Hematopoietic multipotent progenitor cell (in vitro differentiated cells): Measurements from ENCODE around the gene FBXO9. TPM values are rescaled to one million over a fixed set of nuclear protein-coding genes. Genes with fewer than 3 reads are reported as not detected.
A peak's percentile ranks its signal among the peaks of the same experiment; 100 is the strongest.

Experiments used
- DNase-seq, 3 donors: peaks; one replicate each; pipeline ENCODE4 v3.0.0-alpha.2; 2011 to 2015; ENCODE audit warnings: low read depth in 2 of 3, low spot score in 2 of 3
- total RNA-seq: library from RNA; depleted of rRNA; stranded (reverse); fragments of >200 nt; gene quantifications from one replicate; pipeline ENCODE4 v1.2.3, GENCODE V29; 2012

FBXO9 gene
- 35.5 TPM for total RNA-seq

DNA sequence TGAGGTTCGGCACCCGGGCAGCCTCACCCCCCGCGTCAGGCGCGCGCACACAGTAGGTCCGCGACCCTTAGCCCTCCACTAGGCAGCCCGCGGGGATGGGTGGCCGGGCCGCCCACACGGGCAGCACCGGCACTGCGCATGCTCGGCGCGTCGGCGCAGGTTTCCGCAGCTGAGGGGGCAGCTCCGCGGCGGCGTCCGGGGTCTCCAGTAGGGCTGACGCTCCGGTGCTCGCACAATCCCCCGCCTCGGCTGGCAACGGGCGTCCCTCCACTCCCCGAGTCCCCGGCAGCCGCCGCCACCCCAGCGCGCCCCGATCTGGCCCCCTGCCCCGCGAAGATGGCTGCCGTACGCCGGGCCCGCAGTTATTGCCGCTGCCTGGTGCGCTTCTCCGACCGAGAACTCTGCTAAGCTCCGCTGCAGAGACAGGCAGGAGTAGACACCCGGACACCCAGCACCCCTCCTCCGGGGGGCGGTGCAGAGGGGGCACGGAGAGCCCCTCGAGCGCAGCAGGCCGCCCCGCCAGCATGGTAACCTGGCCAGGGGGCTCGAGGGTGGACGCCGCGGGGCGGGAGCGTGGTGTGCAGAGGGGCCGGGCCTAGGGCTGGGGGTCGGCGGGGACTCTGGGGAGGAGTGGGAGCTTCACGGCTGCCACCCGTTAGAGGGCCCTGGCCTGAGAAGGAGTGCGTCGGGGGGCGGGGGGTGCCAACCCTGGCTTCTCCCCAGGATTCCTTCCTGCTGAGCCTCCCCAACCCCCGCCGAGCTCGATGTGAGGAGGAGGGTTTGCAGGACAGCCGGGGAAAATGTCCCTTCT, at the start of gene FBXO9:
TSS of gene FBXO9 (plus strand) at position 139 of the 811 bp plus-strand sequence. CDS start at position 525, 386 bp downstream.
- DNase-seq, result peak; percentile 63 to 71 (median 67)

DNA sequence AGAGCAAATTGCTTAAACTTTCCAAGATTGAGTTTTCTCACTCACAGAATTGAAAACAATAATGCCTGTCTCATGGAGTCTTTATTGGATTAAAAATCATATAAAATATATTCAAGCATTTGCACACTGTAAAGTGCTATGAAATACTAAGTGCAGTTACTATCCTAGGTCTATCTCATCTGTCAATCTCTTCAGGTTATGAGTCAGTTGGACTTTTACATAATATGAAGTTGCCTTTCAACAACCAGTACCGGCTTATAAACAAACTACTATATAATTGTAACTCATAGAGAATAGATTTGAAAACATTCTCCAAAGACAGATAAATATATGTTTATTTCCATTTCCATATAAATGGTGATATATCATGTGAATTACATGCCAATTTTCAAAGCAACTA, 49.7 kb upstream of the FBXO9 start:
- DNase-seq, result no peak

DNA sequence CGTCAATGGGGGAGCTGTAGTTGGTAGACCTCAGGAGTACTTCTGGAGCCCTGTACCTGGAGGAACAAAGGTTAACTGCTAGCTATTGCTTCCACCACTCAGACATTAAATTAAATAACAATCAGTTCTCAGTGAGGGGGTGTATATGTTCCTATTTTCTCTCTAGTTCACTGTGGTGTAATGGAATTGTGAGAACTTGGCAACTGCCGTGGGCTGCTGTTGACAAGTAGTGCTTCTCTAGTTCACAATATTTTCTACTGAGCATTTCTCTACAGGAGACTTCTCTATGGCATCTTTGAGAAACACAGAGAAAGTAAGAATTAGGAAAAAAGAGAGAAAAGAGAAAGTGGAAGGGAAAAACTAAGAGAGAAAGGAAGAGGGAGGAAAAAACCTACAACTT, 46.8 kb upstream of the FBXO9 start:
- no peak for DNase-seq

DNA sequence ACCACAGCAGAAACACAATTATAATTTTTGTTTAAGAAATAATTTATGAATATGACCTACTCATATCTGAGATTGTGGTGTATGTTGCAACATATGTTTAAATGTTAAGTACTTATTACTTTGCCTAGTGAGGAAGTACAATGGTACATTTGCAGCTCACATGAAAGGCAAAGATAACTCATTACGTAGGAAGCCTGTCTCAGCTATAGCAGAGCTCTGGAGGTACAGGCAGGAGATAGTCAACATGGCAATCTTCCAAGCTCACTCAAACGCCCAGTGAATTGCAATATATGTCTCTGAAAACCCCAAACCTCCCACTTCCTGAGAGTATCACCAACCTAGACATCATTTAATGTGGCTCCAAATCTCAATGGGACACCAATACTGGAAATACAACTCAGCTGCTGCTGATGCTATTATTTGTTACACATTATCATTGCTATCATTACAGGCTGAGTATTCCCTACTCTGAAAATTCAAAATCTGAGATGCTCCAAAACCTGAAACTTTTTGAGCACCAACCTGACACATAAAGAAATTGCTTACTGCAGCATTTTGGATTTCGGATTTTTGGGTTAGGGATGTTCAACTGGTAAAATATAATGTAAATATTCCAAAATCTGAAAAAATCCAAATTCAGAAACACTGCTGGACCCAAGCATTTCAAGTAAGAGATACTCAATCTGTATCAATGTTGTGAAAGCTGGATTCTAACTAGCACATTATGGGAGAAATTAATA, 45.0 kb upstream of the FBXO9 start:
- DNase-seq, result peak in 2 of 3 donors; percentile 5 to 58

DNA sequence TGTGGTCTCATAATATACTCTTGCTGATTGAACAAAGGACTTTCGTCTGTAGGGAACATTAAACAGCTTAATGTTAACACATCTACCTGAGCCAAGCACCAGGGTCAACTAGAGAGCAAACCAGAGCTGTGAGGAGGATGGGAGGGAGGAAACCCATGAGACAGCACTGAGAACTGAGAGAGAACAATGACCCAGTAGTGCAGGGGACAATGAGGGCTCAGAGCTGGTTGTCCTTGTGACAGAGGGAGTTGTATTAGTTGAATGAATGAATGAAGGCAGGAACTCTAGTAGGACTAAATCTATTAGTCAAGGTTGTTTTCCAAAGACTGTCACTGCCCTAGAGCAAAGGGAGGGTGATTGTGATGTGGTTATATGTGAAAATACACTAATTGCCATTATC, 41.9 kb upstream of the FBXO9 start:
- DNase-seq, result no peak

DNA sequence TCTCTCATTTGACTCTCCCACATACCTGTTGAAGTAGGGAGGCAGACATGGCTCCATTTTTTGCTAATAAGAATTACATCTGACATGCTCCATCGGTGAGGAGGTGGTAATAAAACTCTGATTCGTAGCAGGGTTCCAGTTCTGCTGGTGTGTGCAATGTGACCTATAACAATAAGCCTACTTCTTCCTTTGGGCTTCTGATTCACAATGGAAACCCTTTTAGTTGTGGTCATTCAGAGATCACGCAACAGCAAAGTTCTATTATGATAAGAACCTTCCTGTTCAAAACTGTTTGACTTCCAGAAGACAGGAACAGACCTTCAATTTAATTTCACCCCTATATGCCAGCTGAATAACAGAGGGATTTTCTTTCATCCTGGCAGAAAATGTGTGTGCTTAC, 38.7 kb upstream of the FBXO9 start:
- DNase-seq, result no peak

DNA sequence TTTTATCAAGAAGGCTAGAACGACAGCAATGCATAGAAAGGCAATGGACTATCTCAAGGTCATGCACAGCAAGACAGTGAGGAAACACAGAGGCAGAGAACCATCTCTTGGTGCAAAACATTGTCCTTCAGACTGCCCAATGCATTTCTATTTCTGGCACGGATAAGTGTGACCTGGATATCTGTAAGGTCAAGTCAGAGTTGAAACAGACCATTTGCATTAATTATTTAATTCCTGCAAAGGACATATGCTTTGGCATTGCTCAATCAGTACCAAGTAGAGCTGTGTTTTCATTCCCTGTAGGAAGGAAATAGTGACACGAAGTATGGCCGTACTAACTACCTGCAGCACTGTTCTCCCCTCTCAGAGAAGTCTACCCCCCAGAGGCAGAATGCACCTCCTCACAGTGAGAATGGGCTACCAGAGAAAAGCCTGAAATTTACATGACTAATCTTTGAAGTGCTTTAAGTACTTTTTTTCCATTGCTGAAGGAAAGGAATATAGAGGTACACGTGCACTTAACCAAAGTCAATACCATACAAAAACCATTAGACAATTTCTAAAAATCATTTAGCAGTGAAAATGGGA, 38.0 kb upstream of the FBXO9 start:
- DNase-seq, result no peak

DNA sequence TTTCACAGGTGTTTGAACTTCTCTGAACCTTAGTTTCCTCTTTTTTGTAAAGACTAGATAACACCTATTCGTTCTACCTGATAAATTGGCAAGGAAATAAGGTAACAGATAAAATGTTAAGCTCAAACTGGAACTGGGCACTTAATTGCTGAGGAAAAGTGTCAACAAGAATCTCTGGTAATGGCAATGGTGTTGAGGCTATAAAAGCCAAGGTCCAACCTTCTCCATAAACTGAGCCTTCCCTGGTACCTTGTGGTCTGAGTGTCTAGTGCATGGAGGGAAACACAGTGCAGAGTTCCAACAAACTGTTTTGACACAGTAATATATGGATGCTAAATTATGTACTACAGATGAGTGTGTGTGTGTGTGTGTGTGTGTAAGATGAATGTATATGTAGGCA, 36.7 kb upstream of the FBXO9 start:
- no peak for DNase-seq

DNA sequence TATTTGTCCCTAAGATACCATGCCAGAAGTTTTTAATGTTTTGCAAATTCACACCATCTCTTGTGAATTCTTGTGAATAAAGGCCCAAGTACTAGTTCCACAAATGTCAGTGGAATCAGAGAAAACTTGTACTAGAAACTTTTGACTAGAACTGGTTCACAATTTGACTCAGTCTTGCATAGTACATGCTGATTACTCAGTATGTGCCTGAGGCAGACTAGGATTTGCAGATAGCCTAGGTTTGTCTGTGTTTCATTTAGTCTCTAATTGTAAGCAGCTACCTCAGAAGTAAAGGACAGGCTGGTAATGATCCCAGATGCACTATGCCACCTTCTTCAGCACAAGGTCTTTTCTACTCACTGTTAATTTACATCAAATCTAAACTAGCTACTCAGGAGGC, 35.9 kb upstream of the FBXO9 start:
- DNase-seq, result no peak

DNA sequence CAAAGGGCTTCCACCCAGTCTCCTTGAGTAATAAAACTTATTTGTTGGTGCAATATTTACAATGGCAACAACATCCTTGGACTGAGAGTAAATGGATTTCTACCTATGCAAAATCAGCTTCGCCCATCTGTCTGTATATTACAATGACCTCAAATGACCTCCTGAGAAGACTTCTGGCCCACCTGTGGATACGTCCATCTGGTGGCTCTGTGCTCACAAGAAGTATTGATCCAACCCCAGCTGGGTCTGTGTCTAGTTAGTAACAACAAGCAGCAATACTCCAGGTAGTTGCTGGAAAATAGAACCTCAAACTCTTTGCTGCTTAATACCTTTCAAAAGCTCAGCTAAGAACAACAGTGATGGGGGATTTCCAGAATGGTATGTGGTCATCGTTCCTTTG, 35.4 kb upstream of the FBXO9 start:
- DNase-seq, result no peak

DNA sequence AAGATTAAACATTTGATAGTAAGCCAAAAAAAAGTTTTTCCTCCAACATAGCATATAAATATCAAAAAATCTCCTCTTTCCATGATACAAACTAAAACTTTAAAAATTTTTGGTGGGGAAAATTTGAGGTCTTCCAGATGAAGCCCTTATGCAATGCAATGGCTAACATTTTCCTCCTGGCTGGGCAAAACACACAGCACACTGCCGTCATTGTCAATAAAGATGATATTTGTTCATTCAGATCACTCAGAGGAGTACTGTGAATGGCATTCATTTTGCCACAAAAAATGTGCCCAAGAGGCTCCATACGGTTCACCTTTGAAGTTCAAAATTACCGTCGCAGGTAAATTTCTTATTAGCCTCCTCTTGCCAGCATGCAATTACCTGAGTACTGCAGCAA, 33.9 kb upstream of the FBXO9 start:
- no peak for DNase-seq

DNA sequence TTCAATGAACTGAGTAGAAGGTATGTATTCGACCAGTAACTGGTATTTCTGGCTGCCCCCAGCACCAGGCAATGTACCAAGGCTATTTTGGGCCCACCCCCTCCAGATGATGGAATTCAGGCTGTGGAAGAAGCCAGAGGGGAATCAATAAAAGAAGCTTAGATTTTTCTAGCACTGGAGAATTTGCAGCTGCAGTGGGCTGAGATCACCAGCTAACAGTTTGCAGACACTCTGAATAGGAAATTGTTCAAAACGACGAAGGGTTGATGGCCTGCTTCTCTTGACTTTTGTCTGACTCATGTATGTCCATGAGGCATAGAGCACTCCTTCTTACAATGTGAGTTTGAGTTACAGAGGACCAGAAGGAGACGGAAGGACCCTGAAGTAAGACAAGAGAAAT, 32.4 kb upstream of the FBXO9 start:
- no peak for DNase-seq

DNA sequence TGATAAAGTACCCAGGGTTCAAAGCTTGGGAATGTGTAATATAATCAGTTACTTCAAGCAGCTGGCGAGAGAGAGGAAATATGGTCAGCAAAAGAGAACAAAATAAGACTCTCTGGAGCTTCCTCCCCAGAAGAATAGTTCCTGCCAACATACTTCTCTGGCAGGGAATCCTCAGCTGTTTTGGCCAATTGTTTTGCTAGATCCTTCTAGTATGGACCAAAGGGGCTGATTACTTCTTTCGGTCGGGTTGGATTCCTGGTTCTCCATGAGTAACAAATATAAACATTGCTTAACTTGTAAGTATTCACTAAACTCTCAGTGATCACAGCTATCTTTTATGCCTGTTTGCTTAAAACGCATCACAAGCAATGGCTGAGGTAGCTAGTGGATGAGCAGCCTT, 31.4 kb upstream of the FBXO9 start:
- DNase-seq, result no peak

DNA sequence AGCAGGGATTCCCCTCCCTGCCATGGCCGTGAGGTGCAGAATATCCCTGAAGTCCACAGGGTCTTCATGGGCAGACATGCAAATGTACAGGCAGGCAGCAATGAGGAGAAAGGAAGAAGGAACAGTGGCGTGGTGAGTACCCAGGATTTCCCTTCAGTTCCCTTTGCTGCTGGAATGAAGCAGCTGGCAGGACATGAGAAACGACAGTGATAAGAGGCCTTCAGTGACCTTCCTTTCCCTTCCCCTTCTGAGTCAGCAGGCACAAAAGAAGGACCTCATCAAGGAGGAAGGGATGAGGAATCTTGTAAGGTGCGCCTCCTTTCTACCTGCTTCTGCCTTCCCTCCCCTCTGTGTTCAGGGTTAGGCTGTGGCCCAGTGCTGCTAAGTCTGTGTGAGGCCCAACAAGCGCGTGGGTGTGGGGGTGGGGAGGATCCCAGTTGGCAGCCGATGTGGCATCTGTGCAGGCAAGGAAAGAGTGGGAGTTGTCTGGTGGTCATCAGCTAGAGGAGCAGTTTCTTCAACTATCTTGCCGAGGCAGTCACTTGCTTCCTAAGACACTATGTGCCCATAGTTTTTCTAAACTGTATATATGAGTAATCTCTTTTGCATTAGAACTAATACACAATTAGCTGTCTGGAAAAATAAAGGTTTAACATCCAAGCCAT, 29.5 kb upstream of the FBXO9 start:
- DNase-seq, result no peak

DNA sequence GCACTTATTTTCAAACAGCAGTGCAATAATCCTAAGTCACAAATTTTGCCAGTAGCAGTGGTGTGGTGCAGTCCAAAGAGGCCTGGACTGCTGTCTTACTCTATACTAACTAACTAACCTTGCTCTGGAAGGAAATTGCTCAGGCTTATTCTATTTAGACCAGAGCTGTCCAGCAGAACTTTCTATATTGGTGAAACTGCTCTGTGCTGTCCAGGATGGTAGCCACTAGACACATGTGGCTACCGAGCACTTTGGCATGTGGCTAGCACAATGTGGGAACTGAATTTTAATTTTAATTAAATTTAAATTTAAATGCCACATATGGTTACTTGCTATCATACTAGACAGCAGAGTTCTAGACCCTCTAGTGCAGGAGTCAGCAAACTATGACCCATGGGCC, 27.1 kb upstream of the FBXO9 start:
- DNase-seq, result no peak

DNA sequence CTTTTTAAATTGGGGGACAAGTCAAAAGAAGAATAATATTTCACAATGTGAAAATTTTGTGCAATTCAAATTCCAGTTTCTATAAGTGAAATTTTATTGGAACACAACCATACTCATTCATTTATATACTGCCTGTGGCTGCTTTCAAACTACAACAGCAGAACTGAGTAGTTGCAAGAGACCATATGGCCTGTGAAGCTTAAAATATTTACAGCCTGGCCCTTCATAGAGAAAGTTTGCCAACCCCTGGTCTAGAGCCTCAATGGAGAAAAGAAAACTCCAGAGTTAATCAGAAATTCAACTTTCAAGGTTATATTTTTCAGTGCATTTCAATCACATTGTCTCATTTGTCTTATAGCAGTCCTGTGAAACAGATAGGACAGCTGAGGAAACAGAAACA, 26.6 kb upstream of the FBXO9 start:
- DNase-seq, result no peak

DNA sequence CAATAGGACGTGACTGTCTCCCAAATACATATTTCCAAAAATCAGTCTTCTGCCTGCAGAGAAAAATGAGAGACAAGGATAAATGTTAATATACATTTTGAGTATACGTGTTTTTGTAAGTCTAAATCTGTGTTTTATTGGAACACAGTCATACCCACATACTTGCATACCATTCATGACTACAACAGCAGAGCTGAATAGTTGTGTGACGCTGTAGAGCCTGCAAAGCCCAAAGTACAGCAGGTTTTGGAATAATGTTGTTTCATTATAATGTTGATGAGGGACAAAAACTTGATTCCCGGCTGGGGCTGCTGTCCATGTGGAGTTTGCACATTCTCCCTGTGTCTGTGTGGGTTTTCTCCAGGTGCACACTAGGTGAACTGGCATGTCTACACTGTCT, 23.8 kb upstream of the FBXO9 start:
- no peak for DNase-seq

DNA sequence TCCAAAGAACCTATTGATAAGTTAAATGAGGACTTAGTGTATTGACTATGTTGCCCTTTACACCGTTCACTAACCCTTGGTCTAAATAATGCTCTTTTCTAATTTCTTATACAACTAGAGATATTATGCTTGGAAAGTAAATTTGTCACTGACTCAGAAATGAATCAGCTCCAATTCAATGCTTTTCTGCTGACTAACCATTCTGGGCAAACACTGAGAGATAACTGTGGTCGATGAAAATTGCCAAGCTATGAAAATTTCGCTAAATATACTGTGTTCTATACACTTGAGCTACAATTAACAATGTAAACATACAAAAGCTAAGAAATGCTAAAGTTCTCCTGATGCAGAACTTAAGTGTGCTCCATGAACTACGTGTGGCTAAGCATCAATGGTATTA, 23.1 kb upstream of the FBXO9 start:
- no peak for DNase-seq

DNA sequence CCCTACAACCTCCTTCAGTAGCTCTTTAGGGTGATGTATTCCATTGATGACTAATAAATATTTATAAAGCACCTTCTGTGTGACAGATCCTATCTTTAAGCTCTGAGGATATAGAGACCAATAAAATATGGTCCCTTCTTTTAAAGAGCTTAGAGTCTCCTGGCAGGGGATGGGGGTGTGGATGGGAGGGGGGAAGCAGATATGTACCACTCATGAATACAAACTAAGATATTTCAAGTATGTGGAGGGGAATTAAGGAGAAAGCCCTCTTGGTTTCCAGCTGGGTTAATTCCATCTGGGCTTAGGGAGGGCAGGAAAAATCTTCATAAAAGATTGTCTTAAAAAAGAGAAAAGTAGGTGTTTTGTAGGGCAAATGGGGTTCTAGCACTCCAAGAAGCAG, 21.6 kb upstream of the FBXO9 start:
- no peak for DNase-seq

DNA sequence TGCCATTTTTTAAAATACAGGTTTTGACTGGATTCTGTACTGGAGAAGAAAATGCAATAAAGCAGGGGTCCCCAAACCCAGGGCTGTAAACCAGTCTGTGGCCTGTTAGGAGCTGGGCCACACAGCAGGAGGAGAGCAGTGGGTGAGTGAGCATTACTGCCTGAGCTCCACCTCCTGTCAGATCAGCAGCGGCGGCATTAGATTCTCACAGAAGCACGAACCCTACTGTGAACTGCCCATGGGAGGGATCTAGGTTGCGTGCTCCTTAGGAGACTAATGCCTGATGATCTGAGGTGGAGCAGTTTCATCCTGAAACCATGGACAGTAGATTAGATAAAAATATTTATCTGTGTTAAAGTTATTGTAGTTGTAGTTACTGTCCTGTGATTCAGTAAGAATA, 21.1 kb upstream of the FBXO9 start:
- DNase-seq, result no peak

DNA sequence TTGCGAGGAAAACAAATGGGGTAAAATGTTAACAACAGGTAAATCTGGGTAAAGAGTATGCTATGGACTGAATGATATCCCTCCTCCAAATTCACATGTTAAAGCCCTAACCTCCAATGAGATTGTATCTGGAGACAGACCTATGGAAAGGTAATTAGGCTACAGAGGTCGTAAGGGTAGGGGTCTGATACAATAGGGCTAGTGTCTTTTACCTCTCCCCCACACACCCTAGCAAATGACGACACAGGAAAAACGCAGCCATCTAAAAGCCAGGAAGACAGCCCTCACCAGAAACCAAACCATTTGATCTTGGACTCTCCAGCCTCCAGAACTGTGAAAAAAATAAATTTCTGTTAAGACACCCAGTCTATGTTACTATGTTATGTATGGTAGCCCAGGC, 20.6 kb upstream of the FBXO9 start:
- no peak for DNase-seq
